BJ (cell line): ENCODE measurements around the gene SSBP4. TPM values are rescaled to one million over a fixed set of nuclear protein-coding genes. Genes with fewer than 3 reads are reported as not detected.

Source experiments
- CTCF ChIA-PET: fragments of 350-600 bp; formaldehyde crosslinking; extraction: SDS; loops from one replicate; lab custom pipeline; 2021; ENCODE audit warnings: antibody characterized with exemption, inconsistent platforms; lab: Yijun Ruan, JAX
- POLR2A ChIA-PET: fragments of 300-600 bp; sonication (Branson Sonifier 250); formaldehyde crosslinking; extraction: SDS; loops from one replicate; lab custom pipeline; 2021; ENCODE audit warnings: antibody characterized with exemption; lab: Charles Lee
- DNase-seq: peaks from one replicate; pipeline ENCODE4 v3.0.0-alpha.2; 2011; ENCODE audit warnings: low read depth
- H3K27me3 ChIP-seq: 2 replicates; pipeline ENCODE4 v1.6.0; 2011; ENCODE audit warnings: low read length; ENCODE audit not compliant: control insufficient read depth, insufficient read depth
- H3K36me3 ChIP-seq: 2 replicates; pipeline ENCODE4 v1.5.1; 2011; ENCODE audit warnings: low read length; ENCODE audit not compliant: control insufficient read depth, insufficient read depth
- H3K4me3 ChIP-seq: 2 replicates; pipeline ENCODE4 v1.5.1; 2011; ENCODE audit warnings: low read depth, mild to moderate bottlenecking, control low read depth, low read length
- CTCF ChIP-seq: IDR thresholded peaks from 2 replicates; pipeline ENCODE4 v1.5.1; 2011; ENCODE audit warnings: low read depth, mild to moderate bottlenecking, control low read depth, inconsistent platforms, low read length, moderate library complexity; ENCODE audit not compliant: insufficient read depth
- polyA plus RNA-seq: library from polyadenylated mRNA; depleted of rRNA; stranded (reverse); fragments of >200 nt; gene quantifications from 2 replicates; pipeline ENCODE4 v1.2.3, GENCODE V29; 2011

Gene SSBP4
- polyA plus RNA-seq, 1 experiment, result 24.1 TPM

GRCh38 chr19:18393836-18394235 is 25.4 kb upstream of the SSBP4 start:
- DNase-seq, result no peak
- Histone ChIP-seq H3K36me3 (peaks cover 8% of the 10 kb centered on the region), H3K4me3 (no peak overlapping the region), H3K27me3 (no peaks in the 10 kb centered on the region)
- TF ChIP-seq CTCF, result no peak
- CTCF ChIA-PET, result interaction anchor here (1.1 to 5.3 kb wide), 3 partner anchors 17 to 45 kb away, joined by 3 to 33 read pairs (median 3); no protein-coding TSS in a partner anchor
- POLR2A ChIA-PET, result no interaction called here

DNA sequence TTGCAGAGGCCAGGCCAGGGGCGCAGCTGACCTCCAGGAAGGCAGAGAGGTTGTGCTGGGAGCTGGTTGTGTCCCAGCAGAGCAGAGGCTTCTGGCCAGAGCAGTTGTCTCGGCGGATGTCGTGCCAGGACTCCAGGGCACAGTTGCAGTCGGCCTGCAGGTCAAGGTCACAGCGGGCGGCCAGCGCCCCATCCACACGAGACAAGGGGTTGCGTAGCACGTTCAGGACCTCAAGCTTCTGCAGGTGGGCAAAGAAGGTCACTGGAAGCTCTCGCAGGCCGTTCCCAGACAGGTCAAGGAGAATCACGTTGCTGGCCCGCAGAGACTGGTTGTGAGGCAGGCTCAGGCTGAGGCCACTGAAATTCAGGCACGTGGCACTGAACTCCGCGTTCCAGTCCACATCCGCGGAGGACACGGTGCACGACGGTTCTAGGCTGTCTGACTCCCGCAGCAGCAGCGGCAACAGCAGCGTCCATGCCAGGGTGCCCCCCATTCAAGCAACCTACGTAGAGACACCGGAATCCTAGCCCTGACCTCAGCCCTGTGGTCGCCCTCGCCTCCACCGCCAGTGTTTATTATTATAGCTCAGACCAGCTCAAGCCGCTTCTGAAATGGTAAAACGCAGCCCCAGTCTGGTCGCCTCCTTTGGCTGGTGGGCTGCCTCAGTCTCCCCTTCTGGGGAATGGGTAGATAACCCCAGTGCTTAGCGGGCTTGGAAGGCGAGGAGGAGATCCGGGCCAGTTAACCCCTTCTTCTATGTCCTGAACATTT is 22.5 kb upstream of the SSBP4 start:
- no peak for TF ChIP-seq CTCF
- H3K36me3 ChIP-seq, result no peaks in the 10 kb centered on the region
- H3K27me3 ChIP-seq, result no peaks in the 10 kb centered on the region
- CTCF ChIA-PET, result interaction anchor here (0.6 to 6.6 kb wide), 3 partner anchors 10 to 52 kb away, joined by 3 to 68 read pairs (median 3); partner anchors contain the start of gene GDF15
- no peak for DNase-seq
- POLR2A ChIA-PET, result no interaction called here
- H3K4me3 ChIP-seq, result no peak overlapping the region

GRCh38 chr19:18397242-18398202 is 21.7 kb upstream of the SSBP4 start, which contains the start of gene LRRC25:
LRRC25 (minus strand) TSS chr19:18397622; CDS start chr19:18396963, 659 bp downstream.
- POLR2A ChIA-PET, result no interaction called here
- CTCF ChIA-PET, result interaction anchor here (0.9 to 6.6 kb wide), 3 partner anchors 11 to 53 kb away, joined by 3 to 68 read pairs (median 3); partner anchors contain the start of gene GDF15
- Histone ChIP-seq H3K4me3 (no peak within 1 kb of the TSS), H3K36me3 (no peaks in the 10 kb centered on the region), H3K27me3 (no peaks in the 10 kb centered on the region)
- no peak for DNase-seq
- TF ChIP-seq CTCF, result no peak

DNA sequence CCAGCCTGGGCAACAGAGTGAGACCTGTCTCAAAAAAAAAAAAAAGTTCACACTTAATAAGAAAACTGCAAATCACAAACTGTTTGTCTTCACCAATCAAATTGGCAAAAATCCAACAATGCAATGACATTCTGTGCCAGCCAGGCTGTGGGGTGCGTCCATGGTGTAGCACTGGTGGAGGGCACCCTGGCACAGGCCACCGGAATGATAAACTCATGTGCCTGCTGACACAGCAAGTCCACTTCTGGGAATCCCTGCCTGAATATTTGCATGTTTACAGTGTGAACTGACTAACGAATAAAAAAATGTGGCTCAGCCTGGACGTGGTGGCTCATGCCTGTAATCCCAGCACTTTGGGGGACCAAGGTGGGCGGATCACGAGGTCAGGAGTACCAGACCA is 20.2 kb upstream of the SSBP4 start:
- ChIA-PET POLR2A (no interaction called here), CTCF (interaction anchor here (1.0 to 6.6 kb wide), 3 partner anchors 11 to 49 kb away, joined by 3 to 68 read pairs (median 5); partner anchors contain the start of gene GDF15)
- Histone ChIP-seq H3K36me3 (no peaks in the 10 kb centered on the region), H3K4me3 (no peak overlapping the region), H3K27me3 (no peaks in the 10 kb centered on the region)
- TF ChIP-seq CTCF, result no peak
- DNase-seq, result no peak
